ENCODE measurements around the gene HUS1B.
"Not testable (repeated sequence)": the region's sequence is repeated elsewhere in the genome, so short reads cannot be mapped to it uniquely, and the experiment has no call there.

Gene HUS1B

GRCh38 chr6:679282-679681 is 22.4 kb upstream of the HUS1B start:
- no peak for DNase-seq (ENCODE audit: low read depth in 1 of 2, low spot score in 1 of 2)

- no peak for DNase-seq (ENCODE audit: low read depth in 1 of 2, low spot score in 1 of 2)
Measured at GRCh38 chr6:678520-678919, 21.6 kb upstream of the HUS1B start.

- DNase-seq (ENCODE audit: low read depth in 1 of 2, low spot score in 1 of 2): no peak
Measured at GRCh38 chr6:677919-678318, 21.0 kb upstream of the HUS1B start.

- no peak for DNase-seq (ENCODE audit: low read depth in 1 of 2, low spot score in 1 of 2)
Measured at GRCh38 chr6:674956-675355, 18.1 kb upstream of the HUS1B start.

- DNase-seq (ENCODE audit: low read depth in 1 of 2, low spot score in 1 of 2): no peak
Measured at GRCh38 chr6:674406-674805, 17.5 kb upstream of the HUS1B start.

- DNase-seq (ENCODE audit: low read depth in 1 of 2, low spot score in 1 of 2): no peak
Measured at GRCh38 chr6:667253-667927, 10.5 kb upstream of the HUS1B start.

- DNase-seq (ENCODE audit: low read depth in 1 of 2, low spot score in 1 of 2): no peak
Measured at GRCh38 chr6:665403-666267, 8.7 kb upstream of the HUS1B start.

- not testable (repeated sequence) for DNase-seq (ENCODE audit: low read depth in 1 of 2, low spot score in 1 of 2)
Measured at GRCh38 chr6:663788-664187, 6.9 kb upstream of the HUS1B start.

- DNase-seq (ENCODE audit: low read depth in 1 of 2, low spot score in 1 of 2): no peak
Measured at GRCh38 chr6:659716-660581, 3.0 kb upstream of the HUS1B start.

- DNase-seq (ENCODE audit: low read depth in 1 of 2, low spot score in 1 of 2): no peak
Measured at GRCh38 chr6:658244-658643, 1.3 kb upstream of the HUS1B start.

- no peak for DNase-seq (ENCODE audit: low read depth in 1 of 2, low spot score in 1 of 2)
Measured at GRCh38 chr6:657743-658142, 843 bp upstream of the HUS1B start.

GRCh38 chr6:654136-654535 is 2.8 kb downstream of the HUS1B start:
- DNase-seq (ENCODE audit: low read depth in 1 of 2, low spot score in 1 of 2): no peak

GRCh38 chr6:652865-653264 is 4.0 kb downstream of the HUS1B start:
- no peak for DNase-seq (ENCODE audit: low read depth in 1 of 2, low spot score in 1 of 2)

GRCh38 chr6:650098-650497 is 6.8 kb downstream of the HUS1B start:
- no peak for DNase-seq (ENCODE audit: low read depth in 1 of 2, low spot score in 1 of 2)

- DNase-seq (ENCODE audit: low read depth in 1 of 2, low spot score in 1 of 2): no peak
Measured at GRCh38 chr6:642805-643204, 14.1 kb downstream of the HUS1B start.

- DNase-seq (ENCODE audit: low read depth in 1 of 2, low spot score in 1 of 2): no peak
Measured at GRCh38 chr6:641225-641985, 15.5 kb downstream of the HUS1B start.

GRCh38 chr6:636488-636887 is 20.4 kb downstream of the HUS1B start:
- no peak for DNase-seq (ENCODE audit: low read depth in 1 of 2, low spot score in 1 of 2)

GRCh38 chr6:635233-635632 is 21.7 kb downstream of the HUS1B start:
- no peak for DNase-seq (ENCODE audit: low read depth in 1 of 2, low spot score in 1 of 2)

GRCh38 chr6:633611-634010 is 23.3 kb downstream of the HUS1B start:
- no peak for DNase-seq (ENCODE audit: low read depth in 1 of 2, low spot score in 1 of 2)

- no peak for DNase-seq (ENCODE audit: low read depth in 1 of 2, low spot score in 1 of 2)
Measured at GRCh38 chr6:628766-629165, 28.1 kb downstream of the HUS1B start.

GRCh38 chr6:626236-626635 is 30.7 kb downstream of the HUS1B start:
- DNase-seq (ENCODE audit: low read depth in 1 of 2, low spot score in 1 of 2): no peak
